HG03066 (cell line): ENCODE measurements around the gene SLC22A7.

Experiments
- ATAC-seq: cut with Tn5 transposase; IDR thresholded peaks from one replicate; pipeline ENCODE4 v1.9.1; 2021; ENCODE audit warnings: low read depth; ENCODE audit not compliant: unreplicated experiment

The SLC22A7 gene

GRCh38 chr6:43297644-43298564, at the start of gene SLC22A7:
Gene SLC22A7 (plus strand): TSS chr6:43298260. CDS start chr6:43298359, 99 bp downstream.
- ATAC-seq: no peak

- no peak for ATAC-seq
Measured at GRCh38 chr6:43248791-43249190, 49.3 kb upstream of the SLC22A7 start.

- ATAC-seq: no peak
Measured at GRCh38 chr6:43250992-43251373, 47.1 kb upstream of the SLC22A7 start.

- no peak for ATAC-seq
Measured at GRCh38 chr6:43253401-43253800, 44.7 kb upstream of the SLC22A7 start.

- no peak for ATAC-seq
Measured at GRCh38 chr6:43254138-43254817, 43.8 kb upstream of the SLC22A7 start.

- ATAC-seq: no peak
Measured at GRCh38 chr6:43254846-43255245, 43.2 kb upstream of the SLC22A7 start.

GRCh38 chr6:43255408-43256054, 42.5 kb upstream of the SLC22A7 start:
- ATAC-seq: no peak

GRCh38 chr6:43256670-43257366, 41.2 kb upstream of the SLC22A7 start:
- no peak for ATAC-seq

- ATAC-seq: no peak
Measured at GRCh38 chr6:43257367-43258145, 40.5 kb upstream of the SLC22A7 start.

GRCh38 chr6:43258180-43258579, 39.9 kb upstream of the SLC22A7 start:
- ATAC-seq: no peak

GRCh38 chr6:43258807-43259686, 39.0 kb upstream of the SLC22A7 start:
- ATAC-seq: no peak

- ATAC-seq: no peak
Measured at GRCh38 chr6:43260791-43261190, 37.3 kb upstream of the SLC22A7 start.

GRCh38 chr6:43261198-43261597, 36.9 kb upstream of the SLC22A7 start:
- no peak for ATAC-seq

GRCh38 chr6:43262000-43262779, 35.9 kb upstream of the SLC22A7 start:
- ATAC-seq: no peak

GRCh38 chr6:43262780-43263313, 35.2 kb upstream of the SLC22A7 start:
- ATAC-seq: no peak

- no peak for ATAC-seq
Measured at GRCh38 chr6:43263314-43264178, 34.5 kb upstream of the SLC22A7 start.

- ATAC-seq: no peak
Measured at GRCh38 chr6:43264599-43265145, 33.4 kb upstream of the SLC22A7 start.
